ENCODE results near the gene SLC25A46.
"Not testable (repeated sequence)": the region's sequence is repeated elsewhere in the genome, so short reads cannot be mapped to it uniquely, and the experiment has no call there.

DNA sequence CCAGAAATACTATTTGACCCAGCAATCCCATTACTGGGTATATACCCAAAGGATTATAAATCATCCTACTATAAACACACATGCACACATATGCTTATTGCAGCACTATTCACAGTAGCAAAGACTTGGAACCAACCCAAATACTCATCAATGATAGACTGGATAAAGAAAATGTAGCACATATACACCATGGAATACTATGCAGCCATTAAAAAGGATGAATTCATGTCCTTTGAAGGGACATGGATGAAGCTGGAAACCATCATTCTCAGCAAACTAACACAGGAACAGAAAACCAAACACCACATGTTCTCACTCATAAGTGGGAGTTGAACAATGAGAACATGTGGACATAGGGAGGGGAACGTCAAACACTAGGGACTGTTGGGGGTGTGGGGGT is 48.2 kb upstream of the SLC25A46 start:
- TF ChIP-seq, protein P1, sequence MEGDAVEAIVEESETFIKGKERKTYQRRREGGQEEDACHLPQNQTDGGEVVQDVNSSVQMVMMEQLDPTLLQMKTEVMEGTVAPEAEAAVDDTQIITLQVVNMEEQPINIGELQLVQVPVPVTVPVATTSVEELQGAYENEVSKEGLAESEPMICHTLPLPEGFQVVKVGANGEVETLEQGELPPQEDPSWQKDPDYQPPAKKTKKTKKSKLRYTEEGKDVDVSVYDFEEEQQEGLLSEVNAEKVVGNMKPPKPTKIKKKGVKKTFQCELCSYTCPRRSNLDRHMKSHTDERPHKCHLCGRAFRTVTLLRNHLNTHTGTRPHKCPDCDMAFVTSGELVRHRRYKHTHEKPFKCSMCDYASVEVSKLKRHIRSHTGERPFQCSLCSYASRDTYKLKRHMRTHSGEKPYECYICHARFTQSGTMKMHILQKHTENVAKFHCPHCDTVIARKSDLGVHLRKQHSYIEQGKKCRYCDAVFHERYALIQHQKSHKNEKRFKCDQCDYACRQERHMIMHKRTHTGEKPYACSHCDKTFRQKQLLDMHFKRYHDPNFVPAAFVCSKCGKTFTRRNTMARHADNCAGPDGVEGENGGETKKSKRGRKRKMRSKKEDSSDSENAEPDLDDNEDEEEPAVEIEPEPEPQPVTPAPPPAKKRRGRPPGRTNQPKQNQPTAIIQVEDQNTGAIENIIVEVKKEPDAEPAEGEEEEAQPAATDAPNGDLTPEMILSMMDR (IDR thresholded peaks at IDR 0.05) = not testable (repeated sequence)
- TF ChIP-seq POLR2A (IDR thresholded peaks at IDR 0.05) = not testable (repeated sequence)

Data from heart left ventricle (tissue), 13 donors.